IMR-90 (cell line): ENCODE data around the gene LRRC36. TPM values are rescaled to one million over a fixed set of nuclear protein-coding genes. Genes with fewer than 3 reads are reported as not detected.

ENCODE experiments used
- ATAC-seq: fragments of 200-7000 bp; cut with Tn5 transposase; 2 replicates; pipeline ENCODE4 v1.9.1; 2020; ENCODE audit warnings: low read depth, mild to moderate bottlenecking, moderate library complexity
- BruUV-seq: library from RNA; stranded (reverse); fragments of 400-500 nt; replicated peaks from 2 replicates; lab custom pipeline; 2021; lab: Mats Ljungman, UMichigan
- CTCF ChIA-PET: fragments of 300-600 bp; formaldehyde crosslinking; extraction: SDS; loops from one replicate; lab custom pipeline; 2021; ENCODE audit warnings: antibody characterized with exemption; lab: Yijun Ruan, JAX
- POLR2A ChIA-PET: fragments of 300-600 bp; sonication (Branson Sonifier 250); formaldehyde crosslinking; loops from one replicate; lab custom pipeline; 2022; ENCODE audit warnings: antibody characterized with exemption; ENCODE audit not compliant: unreplicated experiment; lab: Charles Lee
- DNase-seq: peaks from one replicate; pipeline ENCODE4 v3.0.0; 2013
- H2AFZ ChIP-seq: replicated peaks from 2 replicates; pipeline ENCODE3; 2013; ENCODE audit warnings: low read length, mild to moderate bottlenecking; ENCODE audit not compliant: poor library complexity
- H2AK5ac ChIP-seq: 2 replicates; pipeline ENCODE4 v1.6.1; 2013; ENCODE audit warnings: low read depth, low read length, inconsistent platforms
- H2AK9ac ChIP-seq: replicated peaks from 2 replicates; pipeline ENCODE3; 2013; ENCODE audit warnings: mild to moderate bottlenecking, low read depth, low read length, moderate library complexity; ENCODE audit not compliant: poor library complexity
- H2BK120ac ChIP-seq: 2 replicates; pipeline ENCODE4 v1.6.1; 2013; ENCODE audit warnings: low read depth, low read length, inconsistent platforms
- H2BK15ac ChIP-seq: 3 replicates; pipeline ENCODE4 v1.6.1; 2013; ENCODE audit warnings: low read depth, low read length, inconsistent platforms
- H2BK20ac ChIP-seq: 2 replicates; pipeline ENCODE4 v1.6.1; 2013; ENCODE audit warnings: low read depth, mild to moderate bottlenecking, inconsistent platforms, low read length, moderate library complexity
- H2BK5ac ChIP-seq: 2 replicates; pipeline ENCODE4 v1.6.1; 2013; ENCODE audit warnings: mild to moderate bottlenecking, low read depth, low read length, inconsistent platforms; ENCODE audit not compliant: poor library complexity, severe bottlenecking
- H3K14ac ChIP-seq: replicated peaks from 2 replicates; pipeline ENCODE4 v1.6.1; 2013; ENCODE audit warnings: low read depth, low read length, inconsistent platforms
- H3K18ac ChIP-seq: 2 replicates; pipeline ENCODE4 v1.6.1; 2013; ENCODE audit warnings: low read depth, low read length, control low read depth
- H3K23ac ChIP-seq: 2 replicates; pipeline ENCODE4 v1.6.1; 2013; ENCODE audit warnings: low read depth, low read length, inconsistent platforms
- H3K27ac ChIP-seq: 2 replicates; pipeline ENCODE4 v1.5.1; 2013; ENCODE audit warnings: mild to moderate bottlenecking, control low read depth, low read length; ENCODE audit not compliant: insufficient read depth
- H3K27me3 ChIP-seq: 2 replicates; pipeline ENCODE4 v1.6.1; 2013; ENCODE audit warnings: low read length; ENCODE audit not compliant: control insufficient read depth, insufficient read depth
- H3K36me3 ChIP-seq: 2 replicates; pipeline ENCODE4 v1.6.1; 2013; ENCODE audit warnings: low read length, mixed read lengths; ENCODE audit not compliant: control insufficient read depth, insufficient read depth
- H3K4ac ChIP-seq: 2 replicates; pipeline ENCODE4 v1.6.1; 2013; ENCODE audit warnings: low read depth, low read length, inconsistent platforms
- H3K4me1 ChIP-seq: 2 replicates; pipeline ENCODE4 v1.6.1; 2013; ENCODE audit warnings: low read length, mixed read lengths; ENCODE audit not compliant: control insufficient read depth, insufficient read depth
- H3K4me2 ChIP-seq: 2 replicates; pipeline ENCODE4 v1.6.1; 2013; ENCODE audit warnings: low read depth, mild to moderate bottlenecking, control low read depth, low read length, moderate library complexity
- H3K4me3 ChIP-seq: 2 replicates; pipeline ENCODE4 v1.5.1; 2013; ENCODE audit warnings: low read depth, mild to moderate bottlenecking, control low read depth, low read length, moderate library complexity; ENCODE audit not compliant: insufficient read depth
- H3K56ac ChIP-seq: 2 replicates; pipeline ENCODE4 v1.6.1; 2013; ENCODE audit warnings: low read length, inconsistent platforms; ENCODE audit not compliant: insufficient read depth; ENCODE audit errors: extremely low read depth
- H3K79me1 ChIP-seq, 2 experiments: 2 replicates each; pipeline ENCODE4 v1.6.1; 2013; ENCODE audit warnings: low read length in 2 of 2, inconsistent platforms in 1 of 2, low read depth in 1 of 2
- H3K9ac ChIP-seq: 2 replicates; pipeline ENCODE4 v1.6.1; 2013; ENCODE audit warnings: low read depth, low read length, control low read depth
- H3K9me1 ChIP-seq: 2 replicates; pipeline ENCODE4 v1.6.1; 2013; ENCODE audit warnings: low read length, inconsistent platforms; ENCODE audit not compliant: insufficient read depth
- H3K9me3 ChIP-seq: 2 replicates; pipeline ENCODE4 v1.6.1; 2013; ENCODE audit warnings: low read length; ENCODE audit not compliant: control insufficient read depth, insufficient read depth
- H4K20me1 ChIP-seq: 2 replicates; pipeline ENCODE4 v1.6.1; 2013; ENCODE audit warnings: low read length, inconsistent platforms; ENCODE audit not compliant: insufficient read depth
- H4K5ac ChIP-seq: 2 replicates; pipeline ENCODE4 v1.6.1; 2013; ENCODE audit warnings: mild to moderate bottlenecking, low read depth, low read length, control low read depth
- H4K8ac ChIP-seq, 2 experiments: 2 replicates each; pipeline ENCODE4 v1.6.1; 2013; ENCODE audit warnings: low read depth in 2 of 2, low read length in 2 of 2, control low read depth in 1 of 2, inconsistent platforms in 1 of 2
- H4K91ac ChIP-seq: 2 replicates; pipeline ENCODE4 v1.6.1; 2013; ENCODE audit warnings: low read depth, low read length, inconsistent platforms; ENCODE audit not compliant: insufficient read depth
- BHLHE40 ChIP-seq: fragments of 150-350 bp; IDR thresholded peaks from 2 replicates; pipeline ENCODE4 v1.6.1; 2016; ENCODE audit warnings: mild to moderate bottlenecking, low read depth, low read length
- CEBPB ChIP-seq: IDR thresholded peaks from 2 replicates; pipeline ENCODE4 v1.6.1; 2012; ENCODE audit warnings: low read depth, low read length, improper control_type of control experiment
- CHD1 ChIP-seq: IDR thresholded peaks from 2 replicates; pipeline ENCODE4 v1.6.1; 2012; ENCODE audit warnings: low read depth, low read length, improper control_type of control experiment
- CTCF ChIP-seq: conservative IDR thresholded peaks from 2 replicates; pipeline ENCODE4 v1.5.1; 2012; ENCODE audit warnings: mild to moderate bottlenecking, low read depth, low read length, improper control_type of control experiment
- ELK1 ChIP-seq: fragments of 150-350 bp; IDR thresholded peaks from 2 replicates; pipeline ENCODE4 v1.6.1; 2016; ENCODE audit warnings: low read depth, mild to moderate bottlenecking, low read length, moderate library complexity, borderline replicate concordance
- FOS ChIP-seq: fragments of 150-350 bp; IDR thresholded peaks from 2 replicates; pipeline ENCODE4 v1.6.1; 2016; ENCODE audit warnings: low read depth, low read length
- MAFK ChIP-seq: IDR thresholded peaks from 2 replicates; pipeline ENCODE4 v1.6.1; 2012; ENCODE audit warnings: low read depth, low read length, improper control_type of control experiment
- MAZ ChIP-seq: IDR thresholded peaks from 2 replicates; pipeline ENCODE4 v1.6.1; 2012; ENCODE audit warnings: low read depth, mild to moderate bottlenecking, low read length, improper control_type of control experiment, moderate library complexity, borderline replicate concordance
- MXI1 ChIP-seq: IDR thresholded peaks from 2 replicates; pipeline ENCODE4 v1.6.1; 2012; ENCODE audit warnings: low read depth, mild to moderate bottlenecking, low read length, moderate library complexity, borderline replicate concordance
- NFE2L2 ChIP-seq: fragments of 150-350 bp; IDR thresholded peaks from 2 replicates; pipeline ENCODE4 v1.6.1; 2016; ENCODE audit warnings: low read depth, mild to moderate bottlenecking, low read length
- POLR2A ChIP-seq: IDR thresholded peaks from 2 replicates; pipeline ENCODE4 v1.6.1; 2012; ENCODE audit warnings: mild to moderate bottlenecking, low read depth, low read length
- RAD21 ChIP-seq: IDR thresholded peaks from 2 replicates; pipeline ENCODE4 v1.6.1; 2012; ENCODE audit warnings: low read length, improper control_type of control experiment
- RCOR1 ChIP-seq: IDR thresholded peaks from 2 replicates; pipeline ENCODE4 v1.6.1; 2012; ENCODE audit warnings: mild to moderate bottlenecking, low read length, improper control_type of control experiment; ENCODE audit not compliant: insufficient replicate concordance
- RFX5 ChIP-seq: IDR thresholded peaks from 2 replicates; pipeline ENCODE4 v1.8.0; 2012; ENCODE audit warnings: low read depth, mild to moderate bottlenecking, low read length, moderate library complexity
- SMC3 ChIP-seq: fragments of 150-350 bp; IDR thresholded peaks from 2 replicates; pipeline ENCODE4 v1.6.1; 2016; ENCODE audit warnings: low read depth, mild to moderate bottlenecking, antibody characterized with exemption, low read length, moderate library complexity
- USF2 ChIP-seq: fragments of 150-350 bp; IDR thresholded peaks from 2 replicates; pipeline ENCODE4 v1.6.1; 2017; ENCODE audit warnings: mild to moderate bottlenecking, antibody characterized with exemption, low read length, low read depth
- WGBS, 2 experiments: methylation state at CpG; one replicate each; pipeline versions ENCODE4 v1.1.5 to v1.1.7; 2013; ENCODE audit warnings: missing lambda C conversion rate in 2 of 2; ENCODE audit not compliant: insufficient read length in 1 of 2; ENCODE audit errors: extremely low coverage in 2 of 2; 5-methylcytosine and 5-hydroxymethylcytosine counted together
- dilution Hi-C: fragments of 300-500 bp; cut with HindIII; formaldehyde crosslinking; loops from one replicate; pipeline ENCODE4 v1.14.3; 2018; ENCODE audit warnings: low sequenced_read_pairs; ENCODE audit not compliant: unreplicated experiment
- in situ Hi-C: fragments of 300-500 bp; cut with MboI; formaldehyde crosslinking; loops from 3 replicates; pipeline ENCODE4 v1.14.3; 2019; ENCODE audit warnings: low sequenced_read_pairs, inconsistent platforms, mixed read lengths
- intact Hi-C: fragments of 100-400 bp; cut with micrococcal nuclease; formaldehyde crosslinking; loops from 2 replicates; pipeline ENCODE4 v1.10.0; 2022
- polyA plus RNA-seq, 3 experiments: library from polyadenylated mRNA; depleted of rRNA; stranded (reverse); fragments of >200 nt; gene quantifications; 2 replicates each; pipeline ENCODE4 v1.2.3, GENCODE V29; 2012; ENCODE audit warnings: low replicate concordance in 1 of 3
- total RNA-seq: library from RNA; depleted of rRNA; stranded (reverse); fragments of >200 nt; gene quantifications from 2 replicates; pipeline ENCODE4 v1.2.3, GENCODE V29; 2012

Gene LRRC36
- total and polyA plus RNA-seq, 2 of the 4 experiments (the other 2 are of a cell fraction): 0.18 to 0.29 TPM

- no peak overlapping the region for H3K14ac ChIP-seq
- no peak overlapping the region for H4K8ac ChIP-seq
- H4K20me1 ChIP-seq: peaks cover 12% of the 10 kb centered on the region
- no peak overlapping the region for H4K91ac ChIP-seq
- H2AK5ac ChIP-seq: no peak overlapping the region
- no peak overlapping the region for H3K4ac ChIP-seq
- no peaks in the 10 kb centered on the region for H3K9me3 ChIP-seq
- H3K4me3 ChIP-seq: no peak overlapping the region
- H3K9ac ChIP-seq: no peak overlapping the region
- H2AFZ ChIP-seq: no peak overlapping the region
- H3K36me3 ChIP-seq: peaks cover 13% of the 10 kb centered on the region; the same call in 1 of the 2 replicates
- peaks cover 27% of the 10 kb centered on the region for H3K27me3 ChIP-seq
- 67% methylated on average over 3 of the region's 5 CpGs; no CpG with 5 or more reads in 1 of the 2 experiments for WGBS, 2 experiments
- DNase-seq: no peak
- H2AK9ac ChIP-seq: no peak overlapping the region
- H2BK20ac ChIP-seq: no peak overlapping the region
- H3K4me1 ChIP-seq: peaks cover 5% of the 10 kb centered on the region; the same call in 1 of the 2 replicates
- intact Hi-C loops (no loop called here), dilution Hi-C loops (no loop called here), in situ Hi-C loops (no loop called here)
- ATAC-seq: no peak
- TF ChIP-seq BHLHE40: no peak
- TF ChIP-seq CEBPB: no peak
- TF ChIP-seq RFX5: no peak
- no peak for TF ChIP-seq CHD1
- no peak for TF ChIP-seq MAFK
- TF ChIP-seq SMC3: no peak
- no peak for TF ChIP-seq MXI1
- no peak for TF ChIP-seq RCOR1
- TF ChIP-seq USF2: no peak
- TF ChIP-seq ELK1: no peak
- no peak for TF ChIP-seq POLR2A
- TF ChIP-seq CTCF: no peak
- no peak for TF ChIP-seq FOS
- TF ChIP-seq MAZ: no peak
- no peak for TF ChIP-seq NFE2L2
- TF ChIP-seq RAD21: no peak
- H3K56ac ChIP-seq: no peak overlapping the region
- H3K23ac ChIP-seq: no peak overlapping the region
- no peak overlapping the region for H3K18ac ChIP-seq
- H3K79me1 ChIP-seq: no peaks in the 10 kb centered on the region
- CTCF ChIA-PET: no interaction called here
- H3K4me2 ChIP-seq: no peak overlapping the region
- POLR2A ChIA-PET: interaction anchor here (0.6 kb wide), 1 partner anchor 9 kb away, joined by 3 read pairs; no protein-coding TSS in a partner anchor
- no peak overlapping the region for H2BK15ac ChIP-seq
- no peak overlapping the region for H4K5ac ChIP-seq
- no TSS peak for BruUV-seq
- no peak overlapping the region for H3K27ac ChIP-seq
- no peak overlapping the region for H2BK120ac ChIP-seq
- H2BK5ac ChIP-seq: no peak overlapping the region
- H3K9me1 ChIP-seq: peaks cover 3% of the 10 kb centered on the region; the same call in 1 of the 2 replicates
Measured at GRCh38 chr16:67432506-67432890, 105.9 kb downstream of the LRRC36 start.
